ENCODE measurements around the gene ORC5.
"Not testable (repeated sequence)": the region's sequence is repeated elsewhere in the genome, so short reads cannot be mapped to it uniquely, and the experiment has no call there.

ORC5 gene

DNA sequence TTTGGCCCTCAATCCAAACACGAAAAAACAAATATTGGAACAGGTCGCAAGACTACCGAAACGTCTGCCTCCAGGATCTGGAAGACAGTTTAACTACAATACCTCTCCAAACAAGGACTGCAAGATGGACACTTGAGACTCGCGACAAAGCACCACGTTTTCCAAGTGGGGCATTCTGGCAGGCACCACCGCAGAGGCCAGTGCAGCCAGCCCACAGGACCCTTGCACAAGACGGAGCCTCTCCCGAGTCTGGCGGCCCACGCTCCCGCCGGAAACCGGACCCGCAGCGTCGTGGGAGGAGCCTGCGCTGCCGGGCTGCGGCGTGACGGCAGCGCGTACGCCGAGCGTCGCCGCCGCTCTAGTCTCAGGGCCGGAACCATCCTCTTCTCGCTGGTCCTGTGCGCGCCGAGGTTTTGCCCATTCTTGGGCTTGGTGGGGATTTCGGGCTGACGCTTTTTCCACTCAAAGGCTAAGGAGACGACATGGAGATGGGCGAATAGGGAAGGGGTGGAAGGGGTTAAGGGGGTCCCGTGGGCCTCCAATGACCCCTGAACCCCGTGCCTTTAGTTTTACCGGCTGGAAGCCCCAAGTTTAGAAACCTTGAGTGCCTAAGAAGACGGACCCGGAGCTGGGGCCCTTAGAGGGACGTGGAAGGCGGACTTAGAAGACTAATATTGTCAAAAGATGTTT, at the start of gene ORC5:
TSS of gene ORC5 (minus strand) at position 283 of the 690 bp plus-strand sequence. CDS start at position 174, 109 bp downstream.
- peak; percentile 41 to 56 for DNase-seq (ENCODE audit: low read depth in 2 of 2, low spot score in 1 of 2)

GRCh38 chr7:104255616-104256015, 47.8 kb upstream of the ORC5 start:
- no peak for DNase-seq (ENCODE audit: low read depth in 2 of 2, low spot score in 1 of 2)

- DNase-seq (ENCODE audit: low read depth in 2 of 2, low spot score in 1 of 2): no peak
These were observed 47.4 kb upstream of the ORC5 start for GRCh38 chr7:104255194-104255593.

GRCh38 chr7:104254696-104255095, 46.9 kb upstream of the ORC5 start:
- DNase-seq (ENCODE audit: low read depth in 2 of 2, low spot score in 1 of 2): no peak

- no peak for DNase-seq (ENCODE audit: low read depth in 2 of 2, low spot score in 1 of 2)
These were observed 44.8 kb upstream of the ORC5 start for GRCh38 chr7:104252409-104253134.

GRCh38 chr7:104242638-104243037, 34.8 kb upstream of the ORC5 start:
- no peak for DNase-seq (ENCODE audit: low read depth in 2 of 2, low spot score in 1 of 2)

GRCh38 chr7:104241538-104242209, 33.9 kb upstream of the ORC5 start:
- no peak for DNase-seq (ENCODE audit: low read depth in 2 of 2, low spot score in 1 of 2)

DNA sequence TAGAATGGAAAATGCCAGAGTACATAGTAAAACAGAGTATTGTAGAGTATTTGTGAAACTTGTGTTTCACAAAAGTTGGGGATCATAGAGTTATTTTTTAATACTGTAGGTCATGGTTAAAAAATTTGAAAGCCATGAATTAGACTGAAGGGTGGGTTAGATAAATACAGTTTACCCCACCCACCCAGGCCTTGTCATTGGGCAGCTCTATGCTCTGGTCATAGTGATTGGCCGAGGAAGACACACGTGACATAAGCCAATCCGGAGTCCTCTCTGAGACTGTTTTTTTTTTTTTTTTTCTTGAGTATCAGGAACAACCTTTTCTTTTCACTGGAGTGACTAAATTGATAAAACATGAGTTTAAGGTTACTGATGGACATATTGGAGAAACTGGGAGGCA, 33.3 kb upstream of the ORC5 start:
- no peak for DNase-seq (ENCODE audit: low read depth in 2 of 2, low spot score in 1 of 2)

- DNase-seq (ENCODE audit: low read depth in 2 of 2, low spot score in 1 of 2): no peak
These were observed 32.6 kb upstream of the ORC5 start for GRCh38 chr7:104240401-104240800.

DNA sequence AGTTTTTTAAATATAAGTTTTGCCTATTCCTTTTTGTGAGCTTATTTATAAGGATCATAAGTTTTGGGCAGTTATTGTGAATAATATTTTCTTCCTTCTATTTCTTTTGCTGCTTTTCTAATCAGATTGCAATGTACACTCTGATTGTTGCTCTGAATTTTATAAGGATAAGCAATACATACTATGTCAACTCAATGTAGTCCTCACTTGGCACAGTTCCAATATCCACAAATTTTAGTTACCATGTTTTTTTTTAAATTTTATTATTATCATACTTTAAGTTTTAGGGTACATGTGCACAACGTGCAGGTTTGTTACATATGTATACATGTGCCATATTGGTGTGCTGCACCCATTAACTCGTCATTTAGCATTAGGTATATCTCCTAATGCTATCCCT, 27.2 kb upstream of the ORC5 start:
- not testable (repeated sequence) for DNase-seq (ENCODE audit: low read depth in 2 of 2, low spot score in 1 of 2)

DNA sequence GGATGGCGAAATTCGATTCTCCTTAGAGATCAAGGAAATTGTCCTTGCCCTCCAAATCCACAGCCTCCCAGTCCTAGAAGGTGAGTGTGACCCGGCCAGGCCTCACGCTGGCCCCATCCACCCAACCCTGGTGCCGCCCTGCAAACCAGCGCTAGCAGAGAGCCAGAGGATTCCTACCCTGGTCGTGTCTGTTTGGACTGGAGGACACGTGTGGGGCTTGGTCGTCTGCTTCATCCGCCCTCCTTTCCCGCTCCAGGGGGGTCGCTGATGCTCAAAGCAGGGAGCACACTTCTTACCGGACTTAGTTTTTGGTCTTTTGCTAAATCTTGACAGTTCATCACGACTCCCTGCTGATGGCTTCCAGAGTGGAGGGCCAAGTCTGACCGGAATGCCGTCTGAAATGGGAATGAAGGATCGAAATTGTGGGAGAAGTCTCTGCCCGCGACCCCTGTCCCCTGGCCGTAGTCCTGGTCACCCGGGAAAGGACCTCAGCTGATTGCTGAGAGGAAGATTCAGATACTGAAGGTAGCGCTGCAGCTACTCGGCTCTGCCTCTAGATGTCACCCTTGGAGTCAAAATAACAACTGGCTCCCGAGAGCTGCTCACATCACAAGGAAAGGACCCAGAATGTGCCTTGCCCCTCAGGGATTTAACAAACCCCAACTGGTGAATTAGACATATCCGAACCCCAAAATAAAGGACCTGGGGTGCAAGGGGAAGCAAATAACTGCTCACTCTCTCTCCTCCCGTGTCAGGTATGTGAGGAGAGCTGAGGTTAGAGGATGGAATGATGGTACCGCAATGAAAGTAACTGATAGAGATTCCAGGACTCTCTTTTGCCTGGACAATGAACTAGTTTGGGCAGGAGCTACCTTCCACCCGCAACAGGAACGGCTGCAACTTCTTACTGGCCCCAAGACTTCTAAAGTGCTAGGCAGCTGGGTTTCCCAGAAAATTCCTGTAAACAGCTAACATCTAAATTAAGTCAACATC, 23.5 kb upstream of the ORC5 start:
- no peak for DNase-seq (ENCODE audit: low read depth in 2 of 2, low spot score in 1 of 2)

DNA sequence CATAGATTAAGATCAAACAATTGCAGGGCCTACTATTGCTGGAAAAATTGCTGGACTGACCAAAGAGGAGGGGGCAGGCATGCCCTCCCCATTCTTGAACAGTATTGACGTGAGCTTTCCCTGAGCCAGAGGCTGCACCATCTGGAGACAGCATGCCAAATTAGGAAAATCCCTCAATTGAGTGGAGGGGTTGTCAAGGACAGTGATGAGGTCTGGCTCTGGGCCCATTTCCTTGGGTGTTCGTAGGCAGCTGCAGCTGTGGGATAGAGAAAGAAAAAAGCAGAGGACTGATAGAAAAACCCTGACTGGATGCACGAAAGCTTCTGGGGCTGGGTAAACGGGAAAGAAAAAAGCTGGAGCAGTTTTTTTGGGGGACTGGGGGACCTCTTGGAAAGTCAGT, 22.8 kb upstream of the ORC5 start:
- no peak for DNase-seq (ENCODE audit: low read depth in 2 of 2, low spot score in 1 of 2)

DNA sequence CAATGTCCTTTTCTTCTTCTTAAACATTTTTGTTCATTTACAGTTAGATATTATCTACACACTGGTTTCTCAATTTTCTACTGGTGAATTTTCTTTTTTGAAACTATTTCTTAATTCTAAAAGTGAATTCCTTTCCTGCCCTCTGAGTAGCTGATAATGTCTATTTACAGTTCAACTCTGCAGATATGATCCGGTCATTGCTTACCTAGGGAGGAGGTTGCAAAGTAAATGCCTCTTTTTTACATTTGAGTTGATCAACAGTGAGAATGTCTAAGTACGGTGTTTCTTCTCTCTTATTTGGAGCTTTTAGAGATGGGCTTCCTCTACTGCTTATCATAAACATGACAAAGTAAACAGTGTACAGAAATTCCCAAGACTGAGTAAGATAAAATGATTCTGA, 20.6 kb upstream of the ORC5 start:
- no peak for DNase-seq (ENCODE audit: low read depth in 2 of 2, low spot score in 1 of 2)

DNA sequence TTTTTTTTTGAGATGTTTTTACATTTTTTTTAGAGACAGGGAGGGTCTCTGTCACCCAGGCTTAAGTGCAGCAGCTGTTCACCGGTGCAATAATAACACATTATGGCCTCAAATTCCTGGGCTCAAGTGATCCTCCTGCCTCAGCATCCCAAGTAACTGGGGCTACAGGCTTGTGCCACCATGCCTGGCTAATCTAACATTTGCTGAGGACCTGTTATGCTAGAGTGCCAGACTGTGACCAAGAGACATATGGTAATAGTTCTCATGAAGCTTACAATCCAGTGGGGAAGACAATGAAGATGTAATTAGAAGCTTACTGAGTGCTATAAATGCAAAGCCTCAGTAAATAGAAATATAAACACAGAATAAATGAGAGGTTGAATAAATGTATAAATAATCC, 17.6 kb upstream of the ORC5 start:
- DNase-seq (ENCODE audit: low read depth in 2 of 2, low spot score in 1 of 2): no peak

DNA sequence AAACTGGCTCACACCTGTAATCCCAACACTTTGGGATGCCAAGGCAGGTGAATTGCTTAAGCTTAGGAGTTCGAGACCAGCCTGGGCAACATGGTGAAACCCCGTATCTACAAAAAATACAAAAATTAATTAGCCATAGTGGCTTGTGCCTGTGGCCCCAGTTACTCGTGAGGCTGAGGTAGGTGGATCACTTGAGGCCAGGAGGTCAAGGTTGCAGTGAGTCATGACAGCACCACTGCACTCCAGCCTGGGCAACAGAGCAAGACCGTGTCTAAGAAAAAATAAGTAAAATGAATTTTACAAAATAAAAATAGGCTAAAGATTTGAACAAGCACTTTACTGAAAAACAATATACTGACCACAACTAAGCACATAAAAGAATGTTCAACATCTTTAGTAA, 9.8 kb upstream of the ORC5 start:
- no peak for DNase-seq (ENCODE audit: low read depth in 2 of 2, low spot score in 1 of 2)

DNA sequence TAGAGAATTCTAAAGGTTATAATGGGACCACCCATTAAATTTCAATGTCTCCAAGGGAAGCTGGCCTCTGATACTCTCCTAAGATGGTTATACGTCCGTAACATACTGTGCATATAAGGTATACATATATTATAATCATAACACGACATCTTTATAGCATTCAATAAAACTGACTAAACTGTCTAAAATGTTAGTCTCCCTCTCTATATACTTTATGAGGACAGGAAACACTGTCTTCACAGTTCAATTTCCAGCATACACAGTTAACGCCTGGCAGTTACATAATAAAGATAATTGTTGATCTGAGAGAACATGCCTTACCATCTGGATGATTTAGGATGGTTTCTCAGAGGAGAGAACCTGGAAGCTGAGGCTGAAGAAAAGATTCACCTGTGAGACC, 1.2 kb upstream of the ORC5 start:
- no peak for DNase-seq (ENCODE audit: low read depth in 2 of 2, low spot score in 1 of 2)

DNA sequence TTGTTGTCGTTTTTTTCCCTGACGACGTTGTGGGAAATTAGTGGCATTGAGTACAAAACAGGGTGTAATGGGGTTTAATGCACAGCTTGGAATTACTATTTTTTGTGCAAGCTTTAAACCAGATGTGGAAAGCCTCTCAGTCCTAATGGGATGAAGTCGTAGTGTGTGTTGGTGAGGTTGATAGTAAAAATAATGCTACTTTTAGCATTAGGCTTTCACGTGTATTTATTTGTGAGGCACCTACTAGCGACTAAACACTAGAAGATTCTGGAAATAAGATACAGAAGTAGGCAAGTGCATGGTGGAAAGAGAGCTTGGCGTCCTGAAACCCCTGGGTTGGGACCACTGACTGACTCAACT, 588 bp upstream of the ORC5 start:
- DNase-seq (ENCODE audit: low read depth in 2 of 2, low spot score in 1 of 2): no peak

- no peak for DNase-seq (ENCODE audit: low read depth in 2 of 2, low spot score in 1 of 2)
These were observed 474 bp downstream of the ORC5 start for GRCh38 chr7:104207348-104207730.

DNA sequence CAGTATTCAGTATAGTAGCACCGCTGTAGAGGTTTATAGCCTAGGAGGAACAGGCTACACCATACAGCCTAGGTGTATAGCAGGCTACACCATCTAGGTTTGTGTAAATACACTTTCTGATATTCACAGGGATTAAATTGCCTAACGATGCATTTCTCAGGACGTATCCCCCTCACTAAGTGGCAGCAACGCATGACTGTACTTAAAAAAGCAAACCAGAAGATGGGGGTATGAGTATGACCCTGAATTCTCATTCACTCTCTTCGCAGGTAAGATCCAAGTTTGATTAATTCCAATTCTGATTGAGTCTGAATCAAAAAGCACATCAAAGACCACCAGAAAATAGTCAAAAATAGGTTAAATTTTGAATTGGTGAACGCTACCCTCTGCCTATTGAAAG, 972 bp downstream of the ORC5 start:
- no peak for DNase-seq (ENCODE audit: low read depth in 2 of 2, low spot score in 1 of 2)

DNA sequence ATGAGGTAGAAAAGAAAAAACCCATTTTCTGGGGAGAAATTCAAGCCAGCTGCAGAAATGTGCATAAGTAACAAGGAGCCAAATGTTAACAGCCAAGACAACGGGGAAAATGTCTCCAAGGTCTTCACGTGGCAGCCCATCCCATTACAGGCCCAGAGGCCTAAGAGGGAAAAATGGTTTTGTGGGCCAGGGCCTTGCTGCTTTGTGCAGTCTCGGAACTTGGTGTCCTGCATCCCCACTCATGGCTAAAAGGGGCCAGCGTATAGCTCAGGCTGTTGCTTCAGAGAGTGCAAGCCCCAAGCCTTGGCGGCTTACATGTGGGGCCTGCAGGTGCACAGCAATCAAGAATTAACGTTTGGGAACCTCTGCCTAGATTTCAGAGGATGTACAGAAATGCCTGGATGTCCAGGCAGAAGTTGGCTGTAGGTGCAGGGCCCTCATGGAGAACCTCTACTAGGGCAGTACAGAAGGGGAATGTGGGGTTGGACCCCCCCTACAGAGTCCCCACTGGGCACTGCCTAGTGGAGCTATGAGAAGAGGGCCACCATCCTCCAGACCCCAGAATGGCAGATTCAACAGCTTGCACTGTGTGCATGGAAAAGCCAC, 9.0 kb downstream of the ORC5 start:
- no peak for DNase-seq (ENCODE audit: low read depth in 2 of 2, low spot score in 1 of 2)

GRCh38 chr7:104196161-104196560, 11.7 kb downstream of the ORC5 start:
- DNase-seq (ENCODE audit: low read depth in 2 of 2, low spot score in 1 of 2): no peak
